GM12865 (cell line): ENCODE results near the gene NFKBIA.
"Not testable (repeated sequence)": the region's sequence is repeated elsewhere in the genome, so short reads cannot be mapped to it uniquely, and the experiment has no call there.

ENCODE experiments used
- DNase-seq: peaks from one replicate; pipeline ENCODE4 v3.0.0; 2010; ENCODE audit warnings: low read depth
- H3K4me3 ChIP-seq: 2 replicates; pipeline ENCODE4 v1.5.1; 2011; ENCODE audit warnings: mild to moderate bottlenecking, low read depth, low read length, control low read depth
- CTCF ChIP-seq: IDR thresholded peaks from 2 replicates; pipeline ENCODE4 v1.5.1; 2011; ENCODE audit warnings: low read length, control low read depth, low read depth, inconsistent platforms; ENCODE audit not compliant: insufficient read depth; ENCODE audit errors: missing control alignments

The NFKBIA gene

GRCh38 chr14:35361141-35361480 is 43.4 kb downstream of the NFKBIA start:
- DNase-seq, result no peak
- TF ChIP-seq CTCF, result no peak
- no peak overlapping the region for H3K4me3 ChIP-seq

DNA sequence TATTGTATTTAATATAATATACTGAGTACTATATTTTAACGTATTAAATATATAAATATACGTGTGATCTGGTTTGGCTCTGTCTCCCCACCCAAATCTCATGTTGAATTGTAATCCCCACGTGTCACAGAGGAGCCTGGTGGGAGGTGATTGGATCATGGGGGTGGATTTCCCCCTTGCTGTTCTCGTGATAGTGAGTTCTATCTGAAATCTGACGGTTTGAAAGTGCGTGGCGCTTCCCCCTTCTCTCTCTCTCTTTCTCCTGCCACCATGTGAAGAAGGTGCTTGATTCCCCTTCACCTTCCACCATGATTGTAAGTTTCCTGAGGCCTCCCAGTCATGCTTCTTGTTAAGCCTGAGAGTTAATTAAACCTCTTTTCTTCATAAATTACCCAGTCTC is 44.9 kb downstream of the NFKBIA start:
- not testable (repeated sequence) for H3K4me3 ChIP-seq, DNase-seq

DNA sequence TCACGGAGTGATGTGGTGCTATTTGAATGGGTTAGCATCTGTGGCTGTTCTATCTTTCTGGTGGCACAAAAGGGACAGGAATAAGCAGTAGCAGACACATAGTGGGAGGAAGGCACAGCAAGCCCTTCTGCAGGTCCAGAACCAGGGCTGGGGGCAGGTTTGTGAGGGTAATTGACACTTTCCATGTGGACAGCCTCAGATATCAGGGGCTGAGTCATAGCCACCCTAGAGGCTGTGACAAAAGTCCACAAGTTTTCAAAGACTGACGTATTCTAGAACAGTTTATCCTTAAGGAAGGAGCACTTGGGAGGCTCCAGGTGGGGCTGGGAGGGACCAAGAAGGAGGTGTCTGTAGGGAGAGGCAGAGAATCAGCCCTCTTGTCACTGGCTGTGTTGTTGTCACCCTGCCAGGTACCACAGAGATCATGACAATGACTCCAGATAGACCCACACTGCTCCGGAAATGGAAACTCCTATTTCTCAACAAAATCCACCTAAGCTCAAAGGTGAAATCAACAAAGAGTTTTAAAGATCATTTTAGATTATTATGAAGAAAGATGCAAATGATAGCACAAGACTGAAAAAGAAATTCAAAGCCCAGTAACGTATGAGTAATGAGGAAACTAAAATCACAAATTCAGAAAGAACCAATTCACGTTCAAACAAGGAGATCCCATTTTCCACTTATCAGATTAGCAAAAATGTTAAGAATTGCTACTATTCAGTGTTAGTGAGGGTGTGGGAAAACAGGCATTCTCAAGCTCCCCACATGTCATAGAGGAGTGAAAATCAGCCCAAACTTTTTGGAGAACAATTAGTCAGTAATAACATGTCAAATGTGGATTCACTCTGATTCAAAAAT is 48.3 kb downstream of the NFKBIA start:
- DNase-seq, result peak; percentile 44
- no peak overlapping the region for H3K4me3 ChIP-seq
- no peak for TF ChIP-seq CTCF

DNA sequence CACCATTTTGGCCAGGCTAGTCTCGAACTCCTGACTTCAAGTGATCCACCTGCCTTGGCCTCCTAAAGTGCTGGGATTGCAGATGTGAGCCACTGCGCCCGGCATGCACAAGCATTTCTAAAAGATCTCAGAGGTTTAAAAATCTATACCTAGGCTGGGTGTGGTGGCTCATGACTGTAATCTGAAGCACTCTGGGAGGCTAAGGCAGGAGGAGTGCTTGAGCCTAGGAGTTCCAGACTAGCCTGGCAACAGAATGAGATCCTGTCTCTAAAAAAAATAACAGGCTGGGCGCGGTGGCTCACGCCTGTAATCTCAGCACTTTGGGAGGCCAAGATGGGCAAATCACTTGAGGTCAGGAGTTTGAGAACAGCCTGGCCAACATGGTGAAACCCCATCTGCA is 49.3 kb downstream of the NFKBIA start:
- not testable (repeated sequence) for DNase-seq, H3K4me3 ChIP-seq

DNA sequence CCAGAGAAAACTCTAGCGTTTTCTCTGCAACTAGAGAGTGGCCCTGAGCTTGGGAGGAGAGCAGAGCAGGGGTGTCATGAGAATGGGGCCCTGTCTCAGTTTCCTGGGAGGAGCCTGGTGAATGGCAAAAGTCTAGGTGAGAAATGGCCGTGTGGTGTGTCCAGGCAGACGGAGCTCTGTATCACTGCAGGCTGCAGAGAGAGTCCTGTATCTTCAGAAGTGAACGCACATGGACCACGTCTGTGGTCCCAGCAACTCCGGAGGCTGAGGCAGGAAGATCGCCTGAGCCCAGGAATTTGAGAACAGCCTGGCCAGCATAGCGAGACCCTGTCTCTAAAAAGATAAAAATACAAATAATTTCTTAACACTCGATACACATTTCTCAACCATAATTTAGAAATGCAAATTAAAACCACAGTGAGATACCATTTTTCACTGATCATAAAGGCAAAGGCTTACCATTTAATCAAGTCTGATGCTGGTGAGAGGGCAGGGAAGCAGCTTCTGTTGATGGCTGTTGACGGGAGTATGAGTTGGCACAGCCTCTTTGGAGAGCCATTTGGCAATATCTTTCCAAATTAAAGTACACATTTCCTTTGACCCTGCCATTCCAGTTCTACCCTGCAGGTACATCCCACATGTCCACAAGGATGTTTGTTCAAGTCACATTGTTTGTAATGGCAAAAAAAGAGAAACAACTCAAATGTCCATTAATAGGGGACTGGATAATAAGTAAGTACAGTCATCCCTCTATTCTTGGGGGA is 51.0 kb downstream of the NFKBIA start:
- H3K4me3 ChIP-seq, result no peak overlapping the region
- DNase-seq, result no peak

DNA sequence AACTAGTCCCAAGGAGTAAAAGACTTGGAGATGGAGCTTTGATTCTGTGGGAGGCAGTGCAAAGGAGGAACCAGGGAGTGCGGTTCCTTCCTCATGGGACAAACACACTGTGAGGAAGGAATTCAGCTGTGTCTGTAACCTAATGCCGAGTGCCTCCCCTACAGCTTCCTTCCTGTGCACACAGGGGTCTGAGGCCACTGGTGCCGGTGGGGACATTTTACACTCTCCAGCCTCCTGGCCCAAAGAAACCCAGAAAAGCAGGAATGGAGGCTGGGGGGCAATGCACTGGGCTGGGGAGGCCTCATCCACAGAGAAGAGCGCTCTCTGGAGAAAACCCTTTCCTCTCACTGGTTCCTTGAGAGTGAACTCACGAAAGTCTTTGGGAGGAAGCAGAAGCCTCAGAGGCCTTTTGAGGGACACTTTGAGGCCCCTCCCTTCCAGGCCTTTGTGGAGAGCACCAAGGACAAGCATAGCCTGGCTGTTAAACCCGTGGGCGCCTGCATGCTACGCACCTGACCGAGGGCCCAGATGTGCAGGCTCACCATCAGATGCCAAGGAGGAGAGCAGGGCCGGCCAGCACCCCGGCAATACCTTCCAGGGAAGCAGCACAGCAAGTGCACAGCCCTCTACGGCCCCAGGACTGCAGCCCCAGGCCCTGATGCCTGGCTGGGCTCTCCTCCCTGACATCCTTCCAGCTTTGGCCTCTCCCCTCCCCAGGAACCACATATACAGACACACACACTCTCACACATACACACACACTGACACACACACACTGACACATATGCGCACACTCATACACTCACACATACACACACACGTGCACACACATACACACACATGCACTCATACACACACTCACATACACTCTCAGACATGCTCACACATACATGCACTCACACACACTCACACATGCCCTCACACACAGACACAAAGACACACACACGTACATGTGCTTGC is 52.0 kb downstream of the NFKBIA start:
- no peak for TF ChIP-seq CTCF
- no peak for DNase-seq
- no peak overlapping the region for H3K4me3 ChIP-seq

More for the DNA sequence above, 51.0 kb downstream of the NFKBIA start:
- TF ChIP-seq CTCF, result no peak

DNA sequence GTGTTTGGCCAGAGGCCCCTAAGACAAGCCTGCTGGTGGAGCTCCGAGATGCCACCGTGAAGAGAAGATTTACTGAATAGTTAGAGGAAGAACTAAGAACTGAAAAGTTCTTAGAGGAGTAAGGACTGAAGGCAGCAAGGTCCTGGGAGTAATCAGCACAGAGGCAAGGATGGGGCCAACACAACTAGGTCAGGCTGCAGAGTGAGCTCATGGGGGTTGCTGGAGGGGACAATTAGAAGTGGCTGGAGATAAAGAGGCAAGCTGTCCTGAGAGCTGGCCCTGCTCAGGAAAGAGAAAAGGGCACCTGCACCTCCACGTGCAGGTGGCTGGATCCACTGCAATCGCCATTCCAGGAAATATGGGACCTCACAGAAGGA is 52.7 kb downstream of the NFKBIA start:
- no peak for TF ChIP-seq CTCF
- DNase-seq, result no peak
- H3K4me3 ChIP-seq, result no peak overlapping the region
